ENCODE results near the gene LUC7L3.

LUC7L3 gene

DNA sequence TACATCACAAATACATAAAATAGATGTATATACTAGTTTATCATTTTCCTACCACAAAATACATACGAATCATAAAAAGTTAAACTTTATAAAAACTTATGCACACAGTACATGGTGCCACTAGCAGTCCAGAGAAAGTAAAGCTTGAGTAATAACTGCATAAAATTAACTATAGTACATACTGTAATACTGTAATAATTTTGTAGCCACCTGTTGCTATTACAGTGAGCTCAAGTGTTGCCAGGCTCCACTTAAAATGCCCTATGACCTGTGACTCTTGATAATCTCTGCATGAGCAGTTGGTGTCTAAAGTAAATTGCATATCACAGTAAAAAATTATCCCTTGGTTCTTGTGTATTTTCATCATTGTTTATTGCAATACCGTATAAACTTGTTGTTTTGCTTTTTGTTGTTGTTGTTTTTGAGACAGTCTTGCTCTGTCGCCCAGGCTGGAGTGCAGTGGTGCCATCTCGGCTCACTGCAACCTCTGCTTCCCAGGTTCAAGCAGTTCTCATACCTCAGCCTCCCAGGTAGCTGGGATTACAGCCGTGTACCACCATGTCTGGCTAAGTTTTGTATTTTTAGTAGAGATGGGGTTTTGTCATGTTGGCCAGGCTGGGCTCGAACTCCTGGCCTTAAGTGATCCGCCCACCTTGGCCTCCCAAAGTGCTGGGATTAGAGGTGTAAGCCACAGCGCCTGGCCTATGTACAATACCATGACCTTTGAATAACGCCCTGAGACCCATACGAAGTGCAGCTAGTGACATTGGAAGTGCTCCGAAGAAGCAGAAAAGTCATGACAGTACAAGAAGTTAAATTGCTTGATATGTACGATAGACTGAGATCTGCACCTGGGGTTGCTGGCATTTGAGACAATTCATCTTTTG is 6.6 kb downstream of the LUC7L3 start:
- DNase-seq (ENCODE audit: low read depth in 2 of 2): no peak
- TF ChIP-seq, protein P1, sequence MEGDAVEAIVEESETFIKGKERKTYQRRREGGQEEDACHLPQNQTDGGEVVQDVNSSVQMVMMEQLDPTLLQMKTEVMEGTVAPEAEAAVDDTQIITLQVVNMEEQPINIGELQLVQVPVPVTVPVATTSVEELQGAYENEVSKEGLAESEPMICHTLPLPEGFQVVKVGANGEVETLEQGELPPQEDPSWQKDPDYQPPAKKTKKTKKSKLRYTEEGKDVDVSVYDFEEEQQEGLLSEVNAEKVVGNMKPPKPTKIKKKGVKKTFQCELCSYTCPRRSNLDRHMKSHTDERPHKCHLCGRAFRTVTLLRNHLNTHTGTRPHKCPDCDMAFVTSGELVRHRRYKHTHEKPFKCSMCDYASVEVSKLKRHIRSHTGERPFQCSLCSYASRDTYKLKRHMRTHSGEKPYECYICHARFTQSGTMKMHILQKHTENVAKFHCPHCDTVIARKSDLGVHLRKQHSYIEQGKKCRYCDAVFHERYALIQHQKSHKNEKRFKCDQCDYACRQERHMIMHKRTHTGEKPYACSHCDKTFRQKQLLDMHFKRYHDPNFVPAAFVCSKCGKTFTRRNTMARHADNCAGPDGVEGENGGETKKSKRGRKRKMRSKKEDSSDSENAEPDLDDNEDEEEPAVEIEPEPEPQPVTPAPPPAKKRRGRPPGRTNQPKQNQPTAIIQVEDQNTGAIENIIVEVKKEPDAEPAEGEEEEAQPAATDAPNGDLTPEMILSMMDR (IDR thresholded peaks at IDR 0.05; ENCODE audit: low read depth, low read length): no peak
- no peak overlapping the region for H3K4me3 ChIP-seq (replicated peaks in 1 of 2; ENCODE audit: low read depth in 2 of 2, low read length in 2 of 2)

DNA sequence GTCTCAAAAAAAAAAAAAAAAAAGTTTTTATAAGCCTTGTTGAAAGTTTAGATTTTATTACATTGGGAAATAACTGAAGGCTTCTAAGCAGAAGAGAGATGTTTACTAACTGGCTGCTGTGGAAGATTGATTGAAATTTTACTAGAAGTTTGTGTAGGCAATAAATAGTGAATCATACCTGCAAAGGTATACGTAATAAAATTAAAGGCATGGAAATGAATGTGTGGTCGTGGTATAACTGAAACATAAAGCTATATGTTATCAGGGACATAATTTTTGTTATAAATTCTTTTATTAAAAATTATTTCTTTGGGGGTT is 8.7 kb downstream of the LUC7L3 start:
- no peak overlapping the region for H3K4me3 ChIP-seq (replicated peaks in 1 of 2; ENCODE audit: low read depth in 2 of 2, low read length in 2 of 2)
- DNase-seq (ENCODE audit: low read depth in 2 of 2): no peak
- TF ChIP-seq, protein P1 (IDR thresholded peaks at IDR 0.05; ENCODE audit: low read depth, low read length): no peak

DNA sequence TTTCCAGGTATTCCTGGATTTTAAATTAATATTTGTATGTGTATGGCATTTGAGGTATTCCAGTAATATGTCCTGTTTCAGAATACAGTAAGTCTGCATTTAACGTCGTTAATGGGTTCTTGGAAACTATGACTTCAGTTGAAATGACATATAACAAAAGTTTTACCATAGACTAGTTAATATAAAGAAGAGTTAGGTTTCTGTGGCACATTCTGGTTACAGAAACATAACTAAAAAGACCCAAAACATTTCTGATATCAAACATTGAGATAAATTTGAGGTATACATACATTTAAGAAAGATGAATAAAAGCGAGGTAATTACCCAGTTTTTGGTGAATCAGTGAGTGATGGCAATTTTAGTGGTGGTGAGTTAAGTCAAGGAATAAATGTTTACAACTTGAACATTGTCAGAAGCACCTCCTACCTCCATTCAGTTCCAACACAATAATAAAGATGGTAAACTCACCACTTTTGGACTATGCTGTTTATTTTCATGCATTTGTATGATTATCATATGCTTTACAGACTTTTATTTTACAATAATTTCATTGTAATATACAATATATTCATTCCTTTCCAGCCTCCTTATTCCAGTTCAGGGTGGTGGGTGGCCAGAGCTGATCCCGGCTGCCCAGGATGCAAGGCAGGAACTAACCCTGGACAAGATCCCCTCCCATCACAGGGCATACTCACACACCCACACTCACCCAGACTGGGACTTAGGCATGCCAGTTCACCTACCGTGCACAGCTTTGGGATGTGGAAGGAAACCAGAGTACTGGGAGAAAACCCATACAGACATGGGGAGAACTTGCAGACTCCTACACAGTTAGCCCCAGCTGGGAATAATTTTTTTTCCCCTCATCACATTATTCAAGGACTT is 9.7 kb downstream of the LUC7L3 start:
- no peak overlapping the region for H3K4me3 ChIP-seq (replicated peaks in 1 of 2; ENCODE audit: low read depth in 2 of 2, low read length in 2 of 2)
- no peak for DNase-seq (ENCODE audit: low read depth in 2 of 2)
- TF ChIP-seq, protein P1 (IDR thresholded peaks at IDR 0.05; ENCODE audit: low read depth, low read length): no peak

DNA sequence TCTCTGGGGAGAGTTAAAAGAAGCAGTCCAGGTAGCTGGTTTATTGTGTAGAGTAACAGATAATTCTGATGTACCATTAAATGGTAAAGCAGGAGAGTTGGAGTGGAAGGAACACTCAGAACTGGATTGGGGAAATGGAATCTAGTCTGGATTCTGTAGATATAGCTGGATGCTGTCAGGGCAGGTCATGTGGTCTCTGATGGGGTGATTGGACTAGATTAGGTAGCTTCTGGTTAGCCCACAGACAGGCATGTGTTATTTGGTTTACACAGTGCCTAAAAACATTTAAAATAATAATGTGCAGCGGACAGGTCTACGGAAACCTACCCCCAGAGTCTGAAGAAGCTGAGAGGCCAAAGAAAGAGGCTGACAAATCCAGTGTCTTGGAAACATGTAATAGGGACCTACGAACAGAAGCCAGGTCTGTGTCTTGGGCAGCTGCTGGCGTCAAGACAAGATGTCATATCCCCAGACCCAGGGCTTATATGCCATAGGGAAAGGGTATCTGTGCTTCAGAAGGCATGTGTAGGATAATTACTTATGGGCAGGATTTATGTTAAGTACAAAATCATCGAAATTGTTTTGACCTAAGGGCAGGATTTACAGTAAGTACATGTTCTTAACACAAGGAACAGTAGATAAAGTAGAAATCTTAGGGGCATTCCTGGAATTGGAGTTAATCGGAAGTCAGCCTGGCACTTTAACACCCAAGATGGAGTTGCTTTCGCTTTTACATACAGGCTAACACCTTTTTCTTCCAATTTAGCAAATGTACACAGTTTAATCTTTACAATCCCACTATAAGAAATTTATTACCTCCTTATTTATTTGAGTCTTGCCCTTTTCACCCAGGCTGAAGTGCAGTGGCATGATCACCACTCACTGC is 12.4 kb downstream of the LUC7L3 start:
- no peak overlapping the region for H3K4me3 ChIP-seq (replicated peaks in 1 of 2; ENCODE audit: low read depth in 2 of 2, low read length in 2 of 2)
- no peak for DNase-seq (ENCODE audit: low read depth in 2 of 2)
- TF ChIP-seq, protein P1 (IDR thresholded peaks at IDR 0.05; ENCODE audit: low read depth, low read length): no peak

DNA sequence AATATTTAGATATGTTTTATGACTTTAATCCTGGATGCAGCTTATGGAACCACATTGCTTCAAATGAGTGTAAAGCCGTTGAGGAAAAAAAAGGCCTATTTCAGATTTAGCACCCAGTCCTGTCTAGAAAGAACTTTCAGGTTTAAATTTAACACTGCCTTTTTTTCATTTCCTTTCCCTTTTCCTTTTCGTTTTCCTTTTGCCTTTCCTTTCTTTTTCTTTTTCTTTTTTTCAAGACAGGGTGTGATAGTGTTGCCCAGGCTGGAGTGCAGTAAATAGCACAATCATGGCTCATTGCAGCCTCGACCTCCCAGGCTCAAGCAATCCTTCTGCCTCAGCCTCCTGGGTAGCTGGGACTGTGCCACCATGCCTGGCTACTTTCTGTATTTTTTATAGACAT is 15.9 kb downstream of the LUC7L3 start:
- TF ChIP-seq, protein P1 (IDR thresholded peaks at IDR 0.05; ENCODE audit: low read depth, low read length): no peak
- no peak overlapping the region for H3K4me3 ChIP-seq (replicated peaks in 1 of 2; ENCODE audit: low read depth in 2 of 2, low read length in 2 of 2)
- no peak for DNase-seq (ENCODE audit: low read depth in 2 of 2)

DNA sequence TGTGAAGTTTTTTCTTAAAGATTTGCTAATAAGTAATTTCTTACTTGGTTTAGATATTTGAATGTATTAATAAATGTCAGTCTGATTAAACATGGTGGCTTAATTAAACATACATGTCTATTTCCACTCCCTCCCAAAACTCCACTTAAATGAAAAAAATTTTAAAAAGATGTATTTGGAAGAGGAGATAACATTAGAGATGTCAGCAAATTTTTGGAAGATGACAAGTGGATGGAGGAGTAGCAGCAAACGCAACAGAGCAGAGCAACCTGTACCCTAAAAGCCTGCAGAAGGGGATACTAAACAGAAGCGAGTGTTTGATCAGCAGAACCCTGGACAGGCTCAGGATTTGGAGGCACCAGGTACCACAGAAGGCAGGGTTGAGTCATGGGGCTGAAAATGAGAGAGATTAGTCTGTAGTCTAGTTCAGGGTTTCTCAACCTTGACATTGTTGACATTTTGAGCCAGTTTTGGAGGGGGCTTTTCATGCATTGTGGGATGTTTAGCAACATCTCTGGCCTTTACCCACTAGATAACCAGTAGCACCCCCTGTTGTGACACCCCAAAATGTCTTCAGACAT is 17.8 kb downstream of the LUC7L3 start:
- DNase-seq (ENCODE audit: low read depth in 2 of 2): no peak

More for the DNA sequence above, 17.8 kb downstream of the LUC7L3 start:
- TF ChIP-seq, protein P1 (IDR thresholded peaks at IDR 0.05; ENCODE audit: low read depth, low read length): no peak
- H3K4me3 ChIP-seq (replicated peaks in 1 of 2; ENCODE audit: low read depth in 2 of 2, low read length in 2 of 2): no peak overlapping the region

All from cardiac fibroblast (primary cell).